Adipocyte (in vitro differentiated cells): ENCODE data around the gene PITPNM3.

Source experiments
- DNase-seq: peaks from one replicate; pipeline ENCODE4 v3.0.0-alpha.2; 2015; ENCODE audit warnings: low read depth
- H3K27me3 ChIP-seq: replicated peaks from 2 replicates; pipeline ENCODE4 v1.7.0; 2013; ENCODE audit warnings: mild to moderate bottlenecking, low read length, moderate library complexity; ENCODE audit not compliant: control insufficient read depth, insufficient read depth
- H3K36me3 ChIP-seq: 2 replicates; pipeline ENCODE4 v1.7.0; 2013; ENCODE audit warnings: low read length, mild to moderate bottlenecking, moderate library complexity; ENCODE audit not compliant: control insufficient read depth, insufficient read depth, severe bottlenecking
- H3K4me1 ChIP-seq: 2 replicates; pipeline ENCODE4 v1.7.0; 2013; ENCODE audit warnings: mild to moderate bottlenecking, low read length, moderate library complexity; ENCODE audit not compliant: control insufficient read depth, insufficient read depth
- H3K4me3 ChIP-seq: 2 replicates; pipeline ENCODE4 v1.7.0; 2013; ENCODE audit warnings: mild to moderate bottlenecking, low read length, moderate library complexity
- H3K9ac ChIP-seq: 2 replicates; pipeline ENCODE4 v1.7.0; 2013; ENCODE audit warnings: mild to moderate bottlenecking, low read length, moderate library complexity
- H3K9me3 ChIP-seq: 2 replicates; pipeline ENCODE4 v1.7.0; 2013; ENCODE audit warnings: mild to moderate bottlenecking, low read length, moderate library complexity; ENCODE audit not compliant: control insufficient read depth

PITPNM3 gene

GRCh38 chr17:6464446-6465041, 91.8 kb downstream of the PITPNM3 start:
- Histone ChIP-seq H3K27me3 (no peaks in the 10 kb centered on the region), H3K9ac (no peak overlapping the region), H3K4me3 (no peak overlapping the region), H3K9me3 (peaks cover 8% of the 10 kb centered on the region), H3K36me3 (no peaks in the 10 kb centered on the region), H3K4me1 (no peaks in the 10 kb centered on the region)
- DNase-seq = no peak

- no peak overlapping the region for H3K4me3 ChIP-seq
- H3K4me1 ChIP-seq = no peaks in the 10 kb centered on the region
- peaks cover 8% of the 10 kb centered on the region for H3K9me3 ChIP-seq
- no peaks in the 10 kb centered on the region for H3K36me3 ChIP-seq
- no peak for DNase-seq
- no peaks in the 10 kb centered on the region for H3K27me3 ChIP-seq
- H3K9ac ChIP-seq = no peak overlapping the region
These were observed 92.5 kb downstream of the PITPNM3 start for GRCh38 chr17:6463616-6464445.

GRCh38 chr17:6462692-6463091, 93.7 kb downstream of the PITPNM3 start:
- H3K4me3 ChIP-seq = no peak overlapping the region
- H3K27me3 ChIP-seq = no peaks in the 10 kb centered on the region
- no peaks in the 10 kb centered on the region for H3K4me1 ChIP-seq
- peaks cover 8% of the 10 kb centered on the region for H3K9me3 ChIP-seq
- no peak overlapping the region for H3K9ac ChIP-seq
- no peak for DNase-seq
- no peaks in the 10 kb centered on the region for H3K36me3 ChIP-seq

DNA sequence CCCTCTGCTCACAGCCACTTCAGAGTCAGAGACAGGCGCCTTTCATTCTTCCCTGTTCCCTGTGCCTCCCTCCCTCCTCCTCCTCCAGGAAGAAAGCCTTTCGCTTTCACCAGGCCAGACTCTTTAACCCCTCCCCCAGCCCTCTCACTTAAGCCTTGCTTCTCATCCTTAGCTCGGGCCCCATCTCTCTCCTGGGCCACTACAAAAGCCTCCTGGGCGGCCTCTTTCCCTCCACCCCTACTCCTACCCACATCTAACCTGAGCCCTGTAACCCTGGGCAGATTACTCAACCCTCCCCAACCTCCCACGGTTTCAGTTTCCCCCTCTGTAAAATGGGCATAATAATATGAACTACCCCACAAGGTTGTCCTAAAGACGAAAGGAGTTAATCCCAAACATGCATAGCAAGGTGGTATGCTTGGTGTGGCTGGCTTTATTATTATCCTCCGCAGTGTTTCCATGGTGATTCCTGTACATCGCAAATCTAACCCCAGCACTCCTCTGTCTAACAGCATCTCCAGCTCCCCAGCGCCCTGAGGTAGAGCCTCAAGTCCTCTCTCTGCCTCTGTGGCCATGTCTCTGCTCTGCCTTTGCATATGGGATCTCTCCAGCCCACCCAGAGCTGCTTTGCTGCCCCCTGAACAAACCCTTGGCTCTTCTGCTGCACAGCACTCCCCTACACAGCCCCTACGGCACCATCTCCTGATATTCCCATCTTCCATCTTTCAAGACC, 94.4 kb downstream of the PITPNM3 start:
- no peak overlapping the region for H3K4me3 ChIP-seq
- H3K4me1 ChIP-seq = peaks cover 4% of the 10 kb centered on the region
- DNase-seq = no peak
- H3K9me3 ChIP-seq = peaks cover under 1% of the 10 kb centered on the region
- no peaks in the 10 kb centered on the region for H3K27me3 ChIP-seq
- H3K36me3 ChIP-seq = no peaks in the 10 kb centered on the region
- H3K9ac ChIP-seq = no peak overlapping the region

DNA sequence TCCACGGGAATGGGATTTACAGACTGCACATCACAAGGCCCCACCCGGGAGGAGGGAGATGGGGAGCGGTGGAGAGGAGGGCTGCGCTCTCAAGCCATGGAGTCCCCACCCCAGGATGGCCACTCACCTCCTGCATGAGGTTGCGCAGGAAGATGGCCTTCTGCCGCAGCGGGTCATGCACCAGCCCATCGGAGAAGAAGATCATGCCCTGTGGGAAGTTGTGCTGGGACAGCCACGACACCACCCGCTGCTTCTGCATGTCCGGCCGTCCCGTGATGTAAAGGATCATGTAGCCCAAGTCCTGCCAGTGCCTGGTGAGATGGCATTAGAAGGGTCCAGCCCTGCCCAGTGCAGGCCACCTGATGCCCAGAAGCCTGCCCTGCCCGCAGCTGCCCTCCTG, 95.1 kb downstream of the PITPNM3 start:
- Histone ChIP-seq H3K4me3 (no peak overlapping the region), H3K36me3 (no peaks in the 10 kb centered on the region), H3K9ac (no peak overlapping the region), H3K4me1 (peaks cover 7% of the 10 kb centered on the region), H3K9me3 (no peaks in the 10 kb centered on the region), H3K27me3 (peaks cover 5% of the 10 kb centered on the region)
- no peak for DNase-seq

DNA sequence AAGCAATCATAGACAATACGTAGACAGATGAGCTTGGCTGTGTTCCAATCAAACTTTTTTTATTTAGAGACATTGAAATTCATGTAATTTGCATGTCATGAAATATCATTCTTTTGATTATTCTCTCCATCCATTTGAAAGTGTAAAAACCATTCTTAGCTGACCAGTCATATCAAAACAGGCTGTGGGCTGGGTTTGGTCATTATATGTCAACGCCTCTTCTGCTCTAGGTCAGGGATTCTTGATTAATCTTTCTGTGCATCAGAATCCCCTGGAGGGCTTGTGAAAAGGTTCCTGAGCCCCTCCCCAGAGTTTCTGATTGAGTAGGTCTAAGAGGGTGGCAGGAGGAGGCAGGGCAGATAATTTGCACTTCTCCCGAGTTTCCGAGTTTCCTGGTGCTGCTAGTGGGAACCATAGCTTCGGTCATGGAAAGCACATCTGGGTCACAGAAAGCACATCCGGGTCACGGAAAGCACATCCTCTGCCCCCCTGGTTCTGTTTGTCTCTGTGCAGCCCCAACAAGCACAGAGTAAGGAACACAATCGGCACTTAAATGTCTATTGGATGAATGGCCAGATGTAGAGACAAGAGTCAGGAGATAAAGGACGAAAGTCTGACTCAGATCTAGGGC, 95.7 kb downstream of the PITPNM3 start:
- no peak overlapping the region for H3K4me3 ChIP-seq
- peaks cover 8% of the 10 kb centered on the region for H3K27me3 ChIP-seq
- no peak for DNase-seq
- H3K4me1 ChIP-seq = peaks cover 7% of the 10 kb centered on the region
- H3K36me3 ChIP-seq = no peaks in the 10 kb centered on the region
- no peaks in the 10 kb centered on the region for H3K9me3 ChIP-seq
- no peak overlapping the region for H3K9ac ChIP-seq

GRCh38 chr17:6458460-6458950, 97.8 kb downstream of the PITPNM3 start:
- Histone ChIP-seq H3K4me1 (peaks cover 11% of the 10 kb centered on the region), H3K27me3 (peaks cover 17% of the 10 kb centered on the region), H3K36me3 (no peaks in the 10 kb centered on the region), H3K4me3 (no peak overlapping the region), H3K9ac (no peak overlapping the region), H3K9me3 (no peaks in the 10 kb centered on the region)
- DNase-seq = no peak

- Histone ChIP-seq H3K27me3 (peaks cover 17% of the 10 kb centered on the region), H3K9ac (no peak overlapping the region), H3K4me3 (no peak overlapping the region), H3K36me3 (no peaks in the 10 kb centered on the region), H3K9me3 (no peaks in the 10 kb centered on the region), H3K4me1 (peaks cover 11% of the 10 kb centered on the region)
- no peak for DNase-seq
These were observed 98.5 kb downstream of the PITPNM3 start for GRCh38 chr17:6457688-6458459.

DNA sequence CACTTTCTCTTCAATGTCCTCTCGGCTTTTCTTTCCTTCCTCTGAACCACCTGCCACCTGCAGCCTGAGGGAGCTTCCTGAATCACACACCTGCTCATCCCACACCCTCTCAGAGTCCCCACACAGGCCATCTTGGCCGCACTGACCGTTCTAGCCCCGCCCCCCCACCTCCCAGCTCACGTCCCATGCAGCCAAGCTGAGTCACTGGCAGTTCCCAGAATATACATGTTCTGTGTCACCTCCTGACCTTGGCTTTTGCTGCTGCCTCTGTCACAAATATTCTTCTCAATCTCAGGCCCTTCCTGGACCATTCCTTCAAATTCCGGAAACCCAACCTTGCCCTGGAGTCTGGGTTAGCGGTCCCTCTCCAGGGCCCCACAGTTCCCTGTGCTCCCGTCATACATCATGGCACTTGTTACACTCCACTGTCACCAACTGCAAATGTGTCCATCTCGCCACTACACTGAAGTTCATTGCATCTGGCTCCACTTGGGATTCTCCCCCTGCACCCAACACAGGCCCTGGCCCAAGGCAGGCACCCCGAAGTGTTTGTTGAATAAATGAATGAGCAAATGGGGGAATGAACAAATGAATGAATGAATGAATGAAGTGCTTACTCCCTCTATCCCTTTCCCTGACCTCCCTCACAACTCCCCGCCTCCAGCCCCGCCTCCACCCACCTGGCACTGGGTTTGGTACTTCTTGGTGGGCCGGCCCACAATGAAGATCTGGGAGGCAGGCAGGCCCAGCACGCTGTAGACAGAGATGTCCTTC, 99.3 kb downstream of the PITPNM3 start:
- Histone ChIP-seq H3K4me3 (no peak overlapping the region), H3K4me1 (peaks cover 11% of the 10 kb centered on the region), H3K36me3 (no peaks in the 10 kb centered on the region), H3K27me3 (peaks cover 17% of the 10 kb centered on the region), H3K9me3 (no peaks in the 10 kb centered on the region), H3K9ac (no peak overlapping the region)
- peak; percentile 18 for DNase-seq

- no peak overlapping the region for H3K4me3 ChIP-seq
- peaks cover 11% of the 10 kb centered on the region for H3K4me1 ChIP-seq
- H3K9ac ChIP-seq = no peak overlapping the region
- peaks cover 17% of the 10 kb centered on the region for H3K27me3 ChIP-seq
- H3K9me3 ChIP-seq = no peaks in the 10 kb centered on the region
- DNase-seq = no peak
- no peaks in the 10 kb centered on the region for H3K36me3 ChIP-seq
These were observed 100.0 kb downstream of the PITPNM3 start for GRCh38 chr17:6456321-6456720.
